HG02642 (cell line): ENCODE results near the gene PCSK4.
"Not testable (repeated sequence)": the region's sequence is repeated elsewhere in the genome, so short reads cannot be mapped to it uniquely, and the experiment has no call there.

Experiments
- ATAC-seq: cut with Tn5 transposase; IDR thresholded peaks from one replicate; pipeline ENCODE4 v1.9.1; 2021; ENCODE audit warnings: mild to moderate bottlenecking; ENCODE audit not compliant: unreplicated experiment, poor library complexity

The PCSK4 gene

DNA sequence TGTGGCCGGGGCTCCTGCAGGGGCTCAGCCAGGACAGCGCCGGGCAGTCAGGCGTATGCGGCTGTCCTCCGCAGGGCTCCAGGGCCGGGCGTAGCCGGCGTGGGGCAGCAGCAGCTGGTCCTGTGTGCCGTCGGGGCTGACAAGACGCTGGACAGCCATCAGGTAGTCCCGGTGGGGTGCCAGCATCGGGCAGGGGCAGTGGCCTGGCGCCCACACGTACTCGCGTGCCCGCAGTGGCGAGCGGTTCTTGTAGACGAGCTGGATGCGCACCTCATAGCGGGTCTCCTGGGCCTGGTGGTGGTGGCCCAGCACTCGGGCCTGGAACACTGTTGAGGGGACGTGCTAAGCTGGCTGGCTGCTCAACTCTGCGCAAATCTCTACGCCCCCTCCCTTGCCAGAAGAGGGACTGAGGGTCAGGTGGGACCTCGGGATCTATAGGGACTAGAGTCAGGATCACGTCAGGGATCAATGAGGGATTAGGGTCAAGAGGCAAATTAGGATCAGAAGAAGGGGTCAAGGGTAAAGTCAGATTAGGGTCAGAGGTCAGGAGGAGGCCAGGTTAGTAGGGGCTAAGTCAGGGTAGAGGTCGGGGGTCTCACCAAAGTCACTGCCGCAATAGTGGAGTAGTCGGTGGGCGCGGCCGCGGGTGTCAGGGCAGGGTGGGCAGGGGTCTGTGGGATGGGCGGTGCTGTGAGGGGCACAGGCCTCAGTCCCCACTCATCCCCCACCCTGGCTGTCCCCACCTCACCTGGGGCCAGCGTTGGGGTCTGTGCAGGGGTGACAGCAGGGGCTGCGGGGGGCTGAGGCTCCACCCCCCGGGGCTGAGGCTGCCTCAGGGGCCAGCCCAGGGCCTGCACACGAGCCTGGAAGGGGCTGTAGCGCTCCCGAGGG, 16.1 kb upstream of the PCSK4 start:
- ATAC-seq: no peak

DNA sequence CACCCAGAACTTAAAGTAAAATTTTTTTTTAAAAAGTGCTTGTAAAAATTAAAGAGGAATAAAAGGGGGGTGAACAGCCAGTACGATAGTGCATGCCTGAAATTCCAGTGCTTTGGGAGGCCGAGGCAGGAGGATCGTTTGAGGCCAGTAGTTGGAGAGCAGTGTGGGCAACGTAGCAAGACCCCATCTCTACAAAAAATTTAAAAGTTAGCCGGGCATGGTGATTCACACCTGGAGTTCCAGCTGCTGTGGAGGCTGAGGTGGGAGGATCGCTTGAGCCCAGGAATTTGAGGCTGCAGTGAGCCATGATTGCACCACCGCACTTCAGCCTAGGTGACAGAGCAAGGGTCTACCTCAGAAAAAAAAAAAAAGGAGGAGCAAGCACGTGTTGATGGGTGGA, 14.9 kb upstream of the PCSK4 start:
- ATAC-seq: no peak

DNA sequence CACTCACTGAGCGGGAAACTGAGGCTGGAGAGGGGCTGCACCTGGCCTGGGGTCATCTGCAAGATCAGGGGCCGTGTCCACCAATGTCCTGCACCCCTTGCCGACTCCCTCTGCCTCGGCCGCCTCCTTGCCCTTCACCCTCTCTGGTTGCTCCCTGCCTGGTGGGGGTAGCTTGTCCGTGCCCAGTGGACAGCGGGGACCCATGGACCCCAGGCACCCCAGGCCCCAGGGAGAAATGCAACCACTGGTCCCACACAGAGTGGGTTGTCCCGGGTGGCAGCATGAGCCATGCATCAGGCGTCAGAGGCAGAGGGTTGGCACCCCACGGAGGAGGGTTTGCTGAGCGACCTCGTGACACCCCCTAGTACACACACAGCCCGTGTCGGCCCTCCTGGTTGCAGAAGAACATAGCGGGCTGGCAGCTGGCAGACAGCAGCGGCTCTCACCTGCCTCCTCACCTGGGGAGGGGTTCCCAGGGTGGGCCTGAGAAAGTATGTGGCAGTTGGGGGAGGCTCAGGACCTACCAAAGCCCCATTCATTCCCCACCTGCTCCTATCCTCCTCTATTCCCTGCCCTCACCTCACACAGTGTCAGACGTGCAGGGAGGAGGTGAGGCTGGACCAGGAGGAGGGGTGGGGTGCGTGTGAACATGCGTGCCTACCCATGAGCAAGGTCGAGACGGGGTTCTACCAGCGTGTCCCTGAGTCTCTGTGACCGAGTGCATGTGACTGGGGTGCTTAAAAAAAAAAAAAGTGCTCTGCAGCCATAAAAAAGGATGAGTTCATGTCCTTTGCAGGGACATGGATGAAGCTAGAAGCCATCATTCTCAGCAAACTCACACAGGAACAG, 14.0 kb upstream of the PCSK4 start:
- no peak for ATAC-seq

DNA sequence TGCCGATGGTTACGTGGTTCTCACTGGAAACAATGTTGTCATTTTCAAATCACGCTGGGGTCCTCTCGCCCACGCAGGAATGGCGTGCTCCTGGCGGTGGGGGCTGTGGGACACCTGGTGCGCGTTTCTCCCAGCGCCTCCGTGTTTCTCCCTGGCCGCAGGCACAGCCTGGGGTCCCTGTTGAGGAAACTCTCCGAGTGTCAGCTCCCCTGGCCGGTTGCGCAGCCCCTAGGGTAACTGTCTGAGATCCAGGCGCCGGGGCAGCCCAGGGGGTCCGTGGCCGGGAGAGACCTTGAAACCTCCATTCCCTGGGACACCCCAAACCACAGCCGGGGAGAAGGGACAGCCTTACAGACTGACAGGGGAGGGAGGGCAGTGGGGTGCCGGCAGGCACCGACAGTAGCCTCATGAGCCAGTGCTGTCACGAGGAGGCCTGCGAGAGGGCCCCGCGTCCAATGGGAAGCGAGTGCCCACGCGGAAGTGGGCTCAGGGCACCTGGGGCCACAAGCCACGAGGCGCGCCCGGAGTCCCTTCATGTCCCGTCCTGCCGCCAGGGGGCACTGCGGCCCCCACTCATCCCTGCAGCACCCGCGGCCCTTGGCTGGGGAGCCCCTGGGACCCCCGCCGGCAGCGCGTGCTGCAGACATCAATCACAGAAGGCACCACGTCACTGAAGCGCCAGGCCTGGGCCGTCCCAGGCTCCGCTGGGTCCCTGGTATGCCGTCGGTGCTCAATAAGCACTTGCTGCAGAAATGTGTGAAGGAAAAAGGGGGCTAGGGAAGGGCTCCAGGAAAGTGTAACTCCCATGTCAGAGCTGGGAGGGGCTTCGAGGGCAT, 13.2 kb upstream of the PCSK4 start:
- ATAC-seq: no peak

DNA sequence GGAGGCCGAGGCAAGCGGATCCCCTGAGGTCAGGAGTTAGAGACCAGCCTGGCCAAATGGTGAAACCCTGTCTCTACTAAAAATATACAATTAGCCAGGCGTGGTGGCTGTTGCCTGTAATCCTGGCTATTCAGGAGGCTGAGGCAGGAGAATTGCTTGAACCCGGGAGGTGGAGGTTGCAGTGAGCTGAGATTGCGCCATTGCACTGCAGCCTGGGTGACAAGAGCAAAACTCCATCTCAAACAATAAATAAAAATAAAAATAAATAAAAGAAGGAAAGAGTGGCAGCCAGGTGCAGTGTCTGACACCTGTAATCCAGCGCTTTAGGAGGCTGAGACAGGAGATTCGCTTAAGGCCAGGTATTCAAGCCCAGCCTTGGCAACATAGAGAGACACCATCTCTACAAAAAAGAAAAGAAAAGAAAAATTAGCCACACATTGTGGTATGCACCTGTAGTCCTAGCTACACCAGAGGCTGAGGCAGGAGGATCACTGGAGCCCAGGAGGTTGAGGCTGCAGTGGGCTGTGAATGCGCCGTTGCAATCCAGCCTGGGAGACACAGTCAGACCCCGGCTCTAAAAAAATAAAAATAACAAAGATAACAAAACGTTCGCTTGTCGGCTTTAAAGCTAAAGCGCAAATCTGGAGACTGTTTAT, 12.4 kb upstream of the PCSK4 start:
- ATAC-seq: no peak

DNA sequence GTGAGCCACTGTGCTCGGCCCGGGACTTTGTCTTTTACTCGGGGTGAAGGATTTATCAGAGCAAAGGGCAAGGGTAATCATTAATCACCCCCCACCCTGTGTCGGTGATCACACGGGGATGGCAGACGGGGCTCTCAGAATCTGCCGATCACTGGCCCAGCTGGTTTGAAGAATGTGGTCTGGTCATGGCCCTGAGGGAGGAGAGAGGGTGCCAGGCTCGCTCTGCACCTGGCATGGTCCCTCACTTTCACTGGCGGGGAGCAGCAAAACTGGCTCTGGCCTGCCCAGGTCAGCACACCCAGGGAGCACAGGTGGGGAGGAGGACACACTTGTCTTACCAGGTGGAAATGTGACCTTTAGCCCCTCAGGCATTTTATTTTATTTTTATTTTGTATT, 11.0 kb upstream of the PCSK4 start:
- no peak for ATAC-seq

DNA sequence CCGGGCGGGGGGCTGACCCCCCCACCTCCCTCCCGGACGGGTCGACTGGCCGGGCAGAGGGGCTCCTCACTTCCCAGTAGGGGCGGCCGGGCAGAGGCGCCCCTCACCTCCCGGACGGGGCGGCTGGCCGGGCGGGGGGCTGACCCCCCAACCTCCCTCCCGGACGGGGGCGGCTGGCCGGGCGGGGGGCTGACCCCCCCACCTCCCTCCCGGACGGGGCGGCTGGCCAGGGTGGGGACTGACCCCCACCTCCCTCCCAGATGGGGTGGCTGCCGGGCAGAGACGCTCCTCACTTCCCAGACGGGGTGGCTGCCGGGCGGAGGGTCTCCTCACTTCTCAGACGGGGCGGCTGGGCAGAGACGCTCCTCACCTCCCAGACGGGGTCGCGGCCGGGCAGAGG, 9.1 kb upstream of the PCSK4 start:
- ATAC-seq: not testable (repeated sequence)

DNA sequence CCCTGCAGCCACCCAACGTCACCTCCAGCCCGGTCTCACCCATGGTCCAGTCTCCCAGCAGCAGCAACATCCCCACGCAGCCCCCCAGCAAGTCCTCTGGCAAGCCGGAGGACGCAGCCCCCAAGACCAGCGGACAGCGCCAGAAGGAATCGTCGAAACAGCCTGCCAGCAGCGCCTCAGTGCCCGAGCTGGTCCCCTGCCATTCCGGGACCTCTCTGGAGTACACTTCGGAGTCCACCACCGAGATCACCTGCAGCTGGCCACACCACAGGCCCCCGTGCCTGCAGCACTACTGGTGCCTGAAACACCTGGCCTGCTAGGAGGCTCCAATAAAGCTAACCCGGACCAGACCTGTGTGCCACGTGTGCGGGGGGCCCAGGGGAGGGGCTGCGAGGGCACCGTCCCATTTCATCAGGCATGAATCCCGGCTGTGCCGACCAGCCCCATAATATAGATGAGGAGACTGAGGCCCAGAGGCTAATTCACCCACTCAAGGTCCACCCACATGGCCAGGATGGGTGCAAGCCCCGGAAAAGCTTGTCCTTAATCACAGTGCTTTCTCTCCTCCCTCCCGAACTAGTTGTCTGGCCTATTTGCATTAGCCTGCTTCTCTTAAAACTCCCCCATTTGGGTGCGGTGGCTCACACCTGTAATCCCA, 7.6 kb upstream of the PCSK4 start:
- ATAC-seq: no peak

DNA sequence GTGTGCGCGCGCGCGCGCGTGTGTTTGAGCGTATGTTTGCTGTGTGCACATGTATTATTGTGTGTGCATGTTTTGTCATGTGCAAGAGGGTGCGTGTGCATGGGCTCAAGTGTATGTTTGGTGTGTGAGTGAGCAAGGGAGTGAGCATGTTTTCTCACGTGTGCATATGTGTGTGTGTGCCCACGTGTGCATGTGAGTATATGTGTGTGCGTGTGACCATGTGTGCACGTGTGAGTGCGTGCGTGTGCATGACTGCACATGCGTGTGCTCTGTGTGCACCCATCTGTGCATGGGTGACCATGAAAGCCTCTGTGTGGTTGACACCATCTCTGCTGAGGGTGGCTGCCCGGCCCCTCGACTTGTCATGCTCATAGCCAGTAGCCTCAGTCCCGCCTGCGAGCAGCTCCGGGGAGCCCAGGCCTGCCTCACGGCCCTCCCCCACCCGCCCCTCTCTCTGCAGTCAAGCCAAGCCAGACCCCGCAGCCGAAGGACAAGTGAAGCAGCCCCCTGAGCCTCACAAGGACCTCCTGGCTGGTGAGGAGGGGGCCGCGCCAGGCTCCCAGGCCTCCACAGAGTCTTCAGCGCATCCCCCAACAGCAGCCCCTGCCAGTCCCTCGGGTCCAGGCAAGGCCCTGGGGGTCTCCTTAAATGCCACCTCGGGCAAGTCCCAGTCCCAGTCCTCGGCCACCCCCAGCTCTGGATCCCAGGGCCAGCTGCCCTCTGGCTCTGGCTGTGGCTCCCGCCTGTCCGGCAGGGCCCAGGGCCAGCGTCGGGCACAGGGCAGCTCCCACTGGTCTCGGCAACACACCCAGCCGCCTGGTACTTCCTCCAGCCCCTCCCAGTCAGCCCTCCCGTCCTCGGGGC, 6.8 kb upstream of the PCSK4 start:
- no peak for ATAC-seq

DNA sequence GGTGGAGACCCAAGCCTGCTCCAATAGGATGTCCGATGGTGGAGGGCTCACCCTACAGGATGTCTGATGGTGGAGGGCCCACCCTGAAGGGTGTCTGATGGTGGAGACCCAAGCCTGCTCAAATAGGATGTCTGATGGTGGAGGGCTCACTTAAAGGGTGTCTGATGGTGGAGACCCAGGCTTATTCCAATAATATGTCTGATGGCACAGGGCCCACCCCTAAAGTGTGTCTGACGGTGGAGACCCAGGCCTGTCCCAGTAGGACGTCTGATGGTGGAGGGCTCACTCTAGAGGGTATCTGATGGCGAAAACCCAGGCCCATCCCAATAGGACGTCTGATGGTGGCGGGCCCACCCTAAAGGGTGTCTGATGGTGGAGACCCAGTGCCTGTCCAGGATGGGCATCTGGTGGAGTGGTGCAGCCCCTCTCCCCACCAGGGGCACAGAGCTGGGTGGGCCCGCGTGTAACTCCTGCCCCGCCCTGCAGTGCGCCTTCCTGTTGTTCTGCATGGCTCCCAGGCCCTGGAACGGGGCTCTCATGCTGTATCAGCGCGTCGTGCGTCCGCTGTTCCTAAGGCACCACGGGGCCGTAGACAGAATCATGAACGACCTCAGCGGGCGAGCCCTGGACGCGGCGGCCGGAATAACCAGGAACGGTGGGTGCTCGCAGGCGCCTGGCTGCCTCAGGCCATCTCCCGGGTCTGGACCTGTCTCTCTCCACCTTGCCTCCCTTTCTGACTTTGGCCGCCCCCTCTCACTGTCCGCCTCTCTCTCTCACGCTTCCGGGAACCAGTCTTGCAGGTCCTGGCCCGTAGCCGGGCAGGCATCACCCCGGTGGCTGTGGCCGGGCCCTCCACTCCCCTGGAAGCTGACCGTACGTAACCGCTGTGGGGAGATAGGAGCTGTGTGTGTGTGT, 5.9 kb upstream of the PCSK4 start:
- ATAC-seq: no peak

DNA sequence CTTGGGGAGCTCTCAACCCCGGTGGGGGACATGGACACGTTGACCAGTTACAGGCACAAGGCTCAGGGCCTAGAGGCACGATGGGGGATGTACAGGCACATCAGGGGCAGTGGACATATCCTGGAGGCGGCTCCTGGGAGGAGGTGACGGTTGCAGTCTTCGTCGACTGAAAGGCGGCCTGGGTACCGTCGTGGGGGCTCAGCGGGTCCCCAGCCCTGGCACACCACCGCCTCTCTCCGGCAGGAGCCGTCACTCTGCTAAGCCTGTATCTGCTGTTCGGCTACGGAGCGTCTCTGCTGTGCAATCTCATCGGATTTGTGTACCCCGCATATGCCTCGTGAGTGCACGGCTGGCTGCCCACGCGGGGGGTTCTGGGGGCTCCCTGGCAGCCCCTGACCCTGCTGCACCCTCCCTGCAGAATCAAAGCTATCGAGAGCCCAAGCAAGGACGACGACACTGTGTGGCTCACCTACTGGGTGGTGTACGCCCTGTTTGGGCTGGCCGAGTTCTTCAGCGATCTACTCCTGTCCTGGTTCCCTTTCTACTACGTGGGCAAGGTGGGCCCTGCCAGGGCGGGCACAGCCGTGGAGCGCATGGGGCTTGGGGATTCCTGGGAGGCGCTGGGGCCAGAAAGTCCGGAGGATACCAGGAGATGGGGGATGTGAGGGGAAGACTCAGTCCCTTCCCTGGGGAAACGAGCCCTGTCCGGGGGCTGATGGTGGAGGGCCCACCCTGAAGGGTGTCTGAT, 5.1 kb upstream of the PCSK4 start:
- no peak for ATAC-seq

DNA sequence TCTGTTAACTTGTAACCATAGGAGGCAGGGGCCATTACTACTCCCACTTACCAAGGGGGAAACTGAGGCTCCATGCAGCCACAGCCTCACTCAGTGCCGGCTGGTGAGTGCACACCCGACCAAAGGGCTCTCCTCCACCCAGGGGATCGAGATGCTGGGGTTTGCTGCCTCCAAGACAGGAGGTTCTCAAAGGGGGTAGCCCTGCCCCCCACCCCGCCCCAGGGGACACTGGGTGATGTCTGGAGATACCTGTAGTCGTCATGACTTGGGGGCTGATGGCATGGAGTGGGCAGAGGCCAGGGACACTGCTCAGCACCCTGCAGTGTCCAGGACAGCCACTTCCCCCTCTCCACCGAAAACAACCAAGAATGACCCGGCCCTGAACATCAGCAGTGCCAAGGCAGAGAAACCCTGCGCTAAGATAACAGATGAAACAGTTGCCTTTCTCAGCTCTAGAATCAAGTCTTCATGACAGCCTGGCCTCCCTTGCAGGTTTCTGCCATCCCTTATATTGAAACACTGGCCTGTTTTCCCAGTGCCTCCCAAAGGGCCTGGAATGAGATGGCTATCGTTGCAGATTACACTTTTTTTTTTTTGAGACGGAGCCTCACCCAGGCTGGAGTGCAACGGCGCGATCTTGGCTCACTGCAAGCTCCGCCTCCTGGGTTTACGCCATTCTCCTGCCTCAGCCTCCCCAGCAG, 4.1 kb upstream of the PCSK4 start:
- no peak for ATAC-seq

DNA sequence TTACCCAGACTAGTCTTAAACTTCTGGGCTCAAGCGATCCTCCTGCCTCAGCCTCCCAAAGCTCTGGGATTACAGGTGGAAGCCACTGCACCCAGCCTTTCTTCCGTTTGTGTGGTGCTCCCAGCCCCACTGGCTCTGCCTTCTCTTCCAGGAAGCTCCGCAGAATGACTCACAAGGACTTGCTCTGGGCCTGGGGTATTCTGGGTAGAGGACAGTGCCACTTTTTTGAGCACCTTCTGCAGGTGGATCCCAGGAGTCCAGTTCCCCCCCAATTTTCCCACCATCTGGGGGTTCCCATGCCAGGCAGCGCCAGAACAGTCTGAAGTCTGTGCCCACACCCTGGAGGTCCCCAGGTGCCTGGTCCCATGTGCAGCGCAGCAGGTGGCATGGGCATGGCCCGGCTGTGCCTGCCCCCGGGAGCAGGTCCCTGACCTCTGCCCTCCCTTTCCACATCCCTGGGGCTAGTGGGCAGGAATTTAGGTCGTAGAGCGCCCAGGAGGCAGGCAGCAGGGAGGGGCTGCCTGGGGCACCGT, 2.4 kb upstream of the PCSK4 start:
- ATAC-seq: no peak

DNA sequence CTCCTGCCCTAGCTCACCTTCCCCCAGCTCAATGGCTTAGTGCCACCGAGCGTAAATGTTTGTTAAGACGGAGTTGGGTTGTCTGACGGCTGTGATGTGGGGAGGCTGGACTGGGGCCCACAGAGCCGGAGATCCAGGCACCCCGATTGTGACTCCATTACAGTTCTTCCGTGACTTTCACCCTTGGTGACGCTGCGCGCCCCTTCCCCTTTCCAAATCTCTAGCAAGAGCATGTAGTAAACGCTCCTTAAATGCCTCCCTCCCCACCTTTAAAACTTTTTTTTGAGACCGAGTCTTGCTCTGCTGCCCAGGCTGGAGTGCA, 1.7 kb upstream of the PCSK4 start:
- ATAC-seq: no peak

DNA sequence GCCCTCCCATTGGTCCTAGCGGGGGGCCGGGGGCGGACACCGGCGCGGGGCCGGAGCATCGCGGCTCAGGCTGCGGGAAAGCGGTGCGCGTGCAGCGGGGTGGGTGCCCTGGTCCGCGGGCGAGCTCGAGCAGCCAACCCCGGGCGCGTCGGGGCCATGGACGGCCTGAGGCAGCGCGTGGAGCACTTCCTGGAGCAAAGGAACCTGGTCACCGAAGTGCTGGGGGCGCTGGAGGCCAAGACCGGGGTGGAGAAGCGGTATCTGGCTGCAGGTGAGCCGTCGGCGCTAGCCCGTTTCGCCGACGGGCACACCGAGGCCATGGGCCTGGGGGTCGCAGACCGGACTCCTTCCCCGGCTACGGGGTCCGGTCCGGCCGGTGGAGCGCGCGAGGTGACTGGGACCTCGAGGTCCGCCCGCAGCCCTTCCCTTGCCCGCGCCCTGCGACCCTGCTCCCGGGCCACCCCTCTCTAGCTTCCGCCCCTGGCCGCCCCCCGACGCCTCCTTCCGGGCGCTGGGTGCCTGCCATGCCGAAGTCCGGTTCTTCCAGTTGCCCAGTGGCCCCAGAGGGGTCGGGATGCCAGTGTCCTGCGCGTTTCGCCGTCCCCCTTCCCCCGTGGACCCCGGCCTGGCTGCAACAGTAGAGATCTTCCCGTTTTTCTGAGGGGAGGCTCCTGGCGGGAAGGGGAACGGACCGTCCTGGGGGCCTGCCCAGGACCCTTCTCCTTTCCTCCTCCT, 1.1 kb upstream of the PCSK4 start, which contains the start of gene REEP6:
TSS of gene REEP6 (plus strand) at position 68 of the 735 bp plus-strand sequence. CDS start at position 157, 89 bp downstream.
- no peak for ATAC-seq
